Left ventricle myocardium inferior (tissue), 1 donor: ENCODE results near the gene SIX2. TPM values are rescaled to one million over a fixed set of nuclear protein-coding genes. Genes with fewer than 3 reads are reported as not detected.
"Not testable (repeated sequence)": the region's sequence is repeated elsewhere in the genome, so short reads cannot be mapped to it uniquely, and the experiment has no call there.

ENCODE experiments used
- DNase-seq: peaks from one replicate; pipeline ENCODE4 v3.0.0-alpha.2; 2020
- H3K27ac ChIP-seq: fragments of 200-600 bp; replicated peaks from 2 replicates; pipeline ENCODE4 v1.8.0; 2021
- H3K27me3 ChIP-seq: fragments of 200-600 bp; 2 replicates; pipeline ENCODE4 v1.8.0; 2021; ENCODE audit warnings: low read depth
- H3K36me3 ChIP-seq: fragments of 200-600 bp; 2 replicates; pipeline ENCODE4 v1.8.0; 2021
- H3K4me1 ChIP-seq: fragments of 200-600 bp; 2 replicates; pipeline ENCODE4 v1.8.0; 2021
- H3K4me3 ChIP-seq: fragments of 200-600 bp; 2 replicates; pipeline ENCODE4 v1.8.0; 2021; ENCODE audit warnings: mild to moderate bottlenecking, moderate library complexity
- H3K9me3 ChIP-seq: fragments of 200-600 bp; replicated peaks from 2 replicates; pipeline ENCODE4 v1.8.0; 2021
- CTCF ChIP-seq: fragments of 200-600 bp; IDR thresholded peaks from 2 replicates; pipeline ENCODE4 v1.8.0; 2021; ENCODE audit warnings: antibody characterized with exemption, mild to moderate bottlenecking, borderline replicate concordance
- intact Hi-C: fragments of 100-400 bp; cut with micrococcal nuclease; formaldehyde crosslinking; loops from one replicate; pipeline ENCODE4 v1.11.0; 2022
- total RNA-seq: library from RNA; stranded (reverse); fragmentation: NEBNext Ultra II Directional; extraction: Animal tissue kit (Norgen Biotek cat#: 25700); gene quantifications from one replicate; pipeline ENCODE4 v1.2.1, GENCODE V29; 2021
- donor health status: DM: no; HTN: yes; CAD: no; lungs with severe emphysema.

The SIX2 gene
- total RNA-seq, 1 donor from 2014 or later: 0.91 TPM

GRCh38 chr2:45040786-45041185 lies 31.5 kb upstream of the SIX2 start:
- no peak for DNase-seq
- peaks cover 60% of the 10 kb centered on the region for H3K27me3 ChIP-seq
- H3K4me1 ChIP-seq: no peaks in the 10 kb centered on the region
- TF ChIP-seq CTCF: no peak
- intact Hi-C loops: no loop called here
- H3K27ac ChIP-seq: no peak overlapping the region
- no peak overlapping the region for H3K4me3 ChIP-seq
- no peaks in the 10 kb centered on the region for H3K36me3 ChIP-seq
- H3K9me3 ChIP-seq: no peaks in the 10 kb centered on the region

- peaks cover 51% of the 10 kb centered on the region for H3K27me3 ChIP-seq
- H3K4me3 ChIP-seq, H3K36me3 ChIP-seq, H3K4me1 ChIP-seq, H3K9me3 ChIP-seq, intact Hi-C loops, DNase-seq, H3K27ac ChIP-seq: not testable (repeated sequence)
These were observed 30.6 kb upstream of the SIX2 start for GRCh38 chr2:45039804-45040203.

- H3K4me1 ChIP-seq, H3K27ac ChIP-seq, H3K4me3 ChIP-seq, H3K9me3 ChIP-seq, intact Hi-C loops, DNase-seq, H3K36me3 ChIP-seq: not testable (repeated sequence)
- H3K27me3 ChIP-seq: peaks cover 41% of the 10 kb centered on the region
These were observed 29.6 kb upstream of the SIX2 start for GRCh38 chr2:45038861-45039260.

- Histone ChIP-seq H3K4me1 (no peaks in the 10 kb centered on the region), H3K36me3 (no peaks in the 10 kb centered on the region), H3K27me3 (peaks cover 33% of the 10 kb centered on the region), H3K9me3 (no peaks in the 10 kb centered on the region), H3K4me3 (no peak overlapping the region), H3K27ac (no peak overlapping the region)
- no peak for TF ChIP-seq CTCF
- intact Hi-C loops: no loop called here
- no peak for DNase-seq
These were observed 24.1 kb upstream of the SIX2 start for GRCh38 chr2:45033302-45033701.

GRCh38 chr2:45031028-45031427 lies 21.8 kb upstream of the SIX2 start:
- H3K27ac ChIP-seq: no peak overlapping the region
- no peaks in the 10 kb centered on the region for H3K4me1 ChIP-seq
- H3K4me3 ChIP-seq: no peak overlapping the region
- H3K36me3 ChIP-seq: no peaks in the 10 kb centered on the region
- TF ChIP-seq CTCF: no peak
- intact Hi-C loops: no loop called here
- H3K9me3 ChIP-seq: no peaks in the 10 kb centered on the region
- no peak for DNase-seq
- H3K27me3 ChIP-seq: peaks cover 49% of the 10 kb centered on the region

GRCh38 chr2:45030553-45030952 lies 21.3 kb upstream of the SIX2 start:
- intact Hi-C loops: no loop called here
- H3K9me3 ChIP-seq: no peaks in the 10 kb centered on the region
- H3K27ac ChIP-seq: no peak overlapping the region
- H3K27me3 ChIP-seq: peaks cover 50% of the 10 kb centered on the region
- no peaks in the 10 kb centered on the region for H3K36me3 ChIP-seq
- TF ChIP-seq CTCF: no peak
- no peak overlapping the region for H3K4me3 ChIP-seq
- no peak for DNase-seq
- H3K4me1 ChIP-seq: no peaks in the 10 kb centered on the region

- H3K9me3 ChIP-seq: no peaks in the 10 kb centered on the region
- no peaks in the 10 kb centered on the region for H3K36me3 ChIP-seq
- TF ChIP-seq CTCF: no peak
- H3K27ac ChIP-seq: no peak overlapping the region
- H3K4me3 ChIP-seq: no peak overlapping the region
- intact Hi-C loops: no loop called here
- peaks cover 61% of the 10 kb centered on the region for H3K27me3 ChIP-seq
- no peaks in the 10 kb centered on the region for H3K4me1 ChIP-seq
- DNase-seq: no peak
These were observed 20.0 kb upstream of the SIX2 start for GRCh38 chr2:45029215-45029614.
